Measurements from ENCODE around the gene XPO6.

Gene XPO6

DNA sequence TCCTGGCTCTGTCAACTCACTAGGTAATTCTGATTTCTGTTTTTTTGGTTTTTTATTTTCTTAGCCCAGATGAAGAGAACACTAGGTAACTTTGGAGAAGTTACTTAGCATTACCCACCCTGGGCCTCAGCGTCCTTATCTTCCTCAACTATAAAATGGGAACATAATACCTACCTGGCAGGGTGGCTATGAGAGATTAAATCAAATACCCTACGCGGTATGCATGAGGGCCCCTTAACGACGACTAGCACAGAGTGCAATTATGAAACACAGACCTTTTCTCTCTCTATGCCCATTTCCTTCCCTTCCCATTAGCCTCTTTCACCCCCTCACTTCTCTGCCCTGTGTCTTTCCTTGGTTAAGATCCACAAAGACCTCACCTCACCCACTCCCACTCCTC lies 11.1 kb downstream of the XPO6 start:
- H3K4me3 ChIP-seq (ENCODE audit: low read length), result no peak overlapping the region
- DNase-seq (ENCODE audit: low read depth), result no peak
- TF ChIP-seq, protein P1, sequence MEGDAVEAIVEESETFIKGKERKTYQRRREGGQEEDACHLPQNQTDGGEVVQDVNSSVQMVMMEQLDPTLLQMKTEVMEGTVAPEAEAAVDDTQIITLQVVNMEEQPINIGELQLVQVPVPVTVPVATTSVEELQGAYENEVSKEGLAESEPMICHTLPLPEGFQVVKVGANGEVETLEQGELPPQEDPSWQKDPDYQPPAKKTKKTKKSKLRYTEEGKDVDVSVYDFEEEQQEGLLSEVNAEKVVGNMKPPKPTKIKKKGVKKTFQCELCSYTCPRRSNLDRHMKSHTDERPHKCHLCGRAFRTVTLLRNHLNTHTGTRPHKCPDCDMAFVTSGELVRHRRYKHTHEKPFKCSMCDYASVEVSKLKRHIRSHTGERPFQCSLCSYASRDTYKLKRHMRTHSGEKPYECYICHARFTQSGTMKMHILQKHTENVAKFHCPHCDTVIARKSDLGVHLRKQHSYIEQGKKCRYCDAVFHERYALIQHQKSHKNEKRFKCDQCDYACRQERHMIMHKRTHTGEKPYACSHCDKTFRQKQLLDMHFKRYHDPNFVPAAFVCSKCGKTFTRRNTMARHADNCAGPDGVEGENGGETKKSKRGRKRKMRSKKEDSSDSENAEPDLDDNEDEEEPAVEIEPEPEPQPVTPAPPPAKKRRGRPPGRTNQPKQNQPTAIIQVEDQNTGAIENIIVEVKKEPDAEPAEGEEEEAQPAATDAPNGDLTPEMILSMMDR (conservative IDR thresholded peaks at IDR 0.05; ENCODE audit: low read length), result no peak

DNA sequence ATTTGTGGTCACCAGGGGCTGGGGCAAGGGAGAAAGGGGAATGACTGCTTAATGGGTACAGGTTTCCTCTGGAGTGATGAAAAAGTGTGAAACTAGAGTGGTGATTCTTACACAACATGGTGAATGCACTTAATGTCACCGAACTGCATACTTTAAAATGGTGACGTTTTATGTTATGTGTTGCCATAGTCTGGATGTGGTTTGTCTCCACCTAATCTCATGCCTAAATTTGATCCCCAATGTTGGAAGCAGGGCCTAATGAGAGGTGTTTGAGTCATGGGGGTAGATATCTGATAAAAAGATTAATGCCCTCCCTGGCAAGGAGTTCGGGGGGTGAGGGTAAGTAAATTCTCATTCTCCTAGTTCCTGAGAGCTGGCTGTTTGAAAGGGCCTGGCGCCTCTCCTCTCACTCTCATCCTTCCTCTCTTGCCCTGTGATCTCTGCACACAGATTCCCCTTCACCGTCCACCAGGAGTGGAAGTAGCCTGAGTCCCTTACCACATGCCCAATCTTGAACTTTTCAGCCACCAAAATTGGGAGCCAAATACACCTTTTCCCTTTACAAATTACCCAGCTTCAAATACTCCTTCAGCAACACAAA lies 15.3 kb downstream of the XPO6 start:
- DNase-seq (ENCODE audit: low read depth), result peak; percentile 21
- TF ChIP-seq, protein P1 (conservative IDR thresholded peaks at IDR 0.05; ENCODE audit: low read length), result no peak
- no peak overlapping the region for H3K4me3 ChIP-seq (ENCODE audit: low read length)

DNA sequence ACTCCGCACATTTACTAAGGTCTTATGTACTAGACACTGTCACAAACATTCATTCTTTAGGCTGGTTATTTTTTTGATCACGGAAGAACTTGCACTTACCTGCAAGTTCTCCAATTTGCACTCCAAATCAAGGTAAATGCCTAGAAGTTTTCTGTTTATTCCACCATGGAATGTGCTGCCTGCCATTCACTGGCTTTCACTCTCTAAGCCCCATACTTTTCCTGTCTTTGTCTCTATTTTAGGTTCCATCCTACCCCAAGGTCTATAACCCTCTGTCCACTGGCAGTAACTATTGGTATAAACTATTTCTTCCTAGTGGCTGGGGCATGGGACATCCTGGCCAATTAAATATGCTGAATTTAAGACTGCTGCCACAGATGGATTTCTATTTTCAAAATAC lies 15.9 kb downstream of the XPO6 start:
- H3K4me3 ChIP-seq (ENCODE audit: low read length), result no peak overlapping the region
- TF ChIP-seq, protein P1 (conservative IDR thresholded peaks at IDR 0.05; ENCODE audit: low read length), result no peak
- DNase-seq (ENCODE audit: low read depth), result no peak

DNA sequence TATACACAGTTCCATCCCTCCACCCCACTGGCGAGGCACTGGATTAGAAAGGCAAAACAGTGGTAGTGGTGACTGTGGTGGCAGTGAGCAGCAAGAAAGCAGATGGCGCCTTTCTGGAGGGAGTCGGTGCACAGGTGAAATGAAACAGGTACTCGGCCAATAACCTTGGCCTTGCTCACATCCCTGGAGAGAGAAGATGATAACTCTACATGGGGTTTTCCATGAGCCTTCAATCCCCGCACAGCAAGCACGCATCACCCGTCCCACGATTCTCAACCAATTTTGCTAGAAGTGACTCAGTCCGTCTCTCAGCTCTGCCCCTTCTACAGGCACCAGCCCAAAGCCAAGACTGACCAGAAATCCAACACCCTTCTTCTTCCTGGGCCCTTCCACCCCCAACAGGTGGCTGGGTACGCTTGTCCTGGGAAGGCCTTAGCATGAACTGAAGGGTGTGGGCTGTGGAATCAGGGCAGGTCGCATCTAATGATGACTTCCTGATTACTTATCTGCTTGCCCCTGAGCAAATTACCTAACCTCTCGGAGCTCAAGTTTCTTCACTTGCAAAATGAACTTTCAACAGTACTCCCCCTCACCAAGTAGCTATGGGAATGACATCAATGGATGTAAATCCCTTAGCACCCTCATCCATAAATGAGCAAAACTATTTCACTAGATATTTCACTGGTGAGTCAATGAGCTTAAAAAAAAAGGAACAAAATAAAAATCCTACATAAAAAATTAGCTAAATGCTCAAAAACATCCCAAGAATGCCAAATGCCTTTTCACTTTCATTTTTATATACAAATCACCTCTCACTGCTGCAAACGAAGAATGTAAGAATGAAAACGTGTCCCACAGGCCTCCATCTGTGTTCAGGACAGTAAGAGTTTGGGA lies 18.0 kb downstream of the XPO6 start:
- DNase-seq (ENCODE audit: low read depth), result peak; percentile 98
- TF ChIP-seq, protein P1 (conservative IDR thresholded peaks at IDR 0.05; ENCODE audit: low read length), result no peak
- H3K4me3 ChIP-seq (ENCODE audit: low read length), result peak overlapping the region; percentile 21

DNA sequence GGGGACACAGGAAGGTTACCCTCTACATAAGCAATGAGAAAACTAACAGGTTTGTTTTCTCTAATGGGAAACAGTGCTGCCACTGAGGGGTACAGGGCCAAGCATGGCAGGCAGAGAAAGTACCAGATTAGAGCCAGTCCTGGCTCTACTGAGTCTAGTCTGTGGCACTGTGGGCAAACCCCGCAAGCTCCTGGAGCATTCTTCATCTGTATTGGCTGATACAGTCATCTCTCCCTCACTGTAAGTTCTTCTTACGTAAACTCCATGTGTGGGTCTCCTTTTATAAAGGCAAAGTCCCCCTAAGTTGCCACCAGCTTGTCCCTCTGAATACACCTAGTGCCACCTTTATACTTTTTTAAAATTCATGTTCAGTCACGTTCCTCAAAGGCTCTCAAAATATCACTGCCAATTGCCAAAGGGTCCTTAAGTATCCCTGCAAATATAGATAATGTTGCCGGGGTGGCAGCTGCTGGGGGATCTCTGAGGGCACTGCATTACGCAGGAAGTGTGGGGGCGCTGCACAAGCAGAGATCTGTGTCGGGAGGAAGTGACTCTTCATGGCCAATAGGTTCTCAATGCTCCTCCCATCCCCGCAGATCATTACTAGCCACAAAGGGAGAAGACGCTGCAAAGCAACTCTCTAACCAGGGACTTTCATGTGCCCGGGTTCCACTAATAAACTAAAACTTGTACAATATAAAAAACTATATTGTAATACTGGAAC lies 18.8 kb downstream of the XPO6 start:
- TF ChIP-seq, protein P1 (conservative IDR thresholded peaks at IDR 0.05; ENCODE audit: low read length), result no peak
- no peak overlapping the region for H3K4me3 ChIP-seq (ENCODE audit: low read length)
- DNase-seq (ENCODE audit: low read depth), result no peak

DNA sequence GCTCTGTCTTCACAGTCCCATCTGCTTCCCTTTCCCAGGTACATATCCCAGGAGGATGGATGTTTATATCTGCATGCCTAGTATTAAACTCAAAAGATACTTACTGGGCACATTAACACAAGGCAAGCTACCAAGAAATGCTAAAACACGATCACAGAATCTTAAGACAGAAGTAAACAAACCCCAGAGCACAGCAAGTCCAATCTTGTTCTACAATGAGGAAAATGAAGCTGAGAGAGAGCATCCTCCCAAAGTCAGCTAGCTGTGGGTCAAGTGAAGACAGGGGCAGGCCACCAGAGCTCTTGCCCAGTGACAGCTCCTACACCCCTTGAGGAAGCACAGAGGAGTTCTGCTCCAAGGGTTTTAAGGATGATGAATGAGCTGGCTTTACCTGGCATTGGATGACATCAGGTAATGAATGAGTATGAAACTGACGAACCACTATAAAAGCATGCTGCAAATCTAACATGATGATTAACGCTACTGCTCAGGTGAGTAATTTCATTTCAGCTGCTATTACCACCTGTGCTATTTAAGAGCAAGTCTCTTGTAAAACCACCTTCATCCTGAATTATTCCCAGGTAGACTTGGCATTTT lies 20.3 kb downstream of the XPO6 start:
- DNase-seq (ENCODE audit: low read depth), result no peak
- no peak overlapping the region for H3K4me3 ChIP-seq (ENCODE audit: low read length)
- TF ChIP-seq, protein P1 (conservative IDR thresholded peaks at IDR 0.05; ENCODE audit: low read length), result no peak

Data from AG10803 (cell line).